Fibroblast of skin of back (primary cell): ENCODE measurements around the gene ACADS.
A peak's percentile ranks its signal among the peaks of the same experiment; 100 is the strongest.

Experiments used
- DNase-seq: peaks from one replicate; pipeline ENCODE4 v3.0.0-alpha.2; 2013

Gene ACADS

DNA sequence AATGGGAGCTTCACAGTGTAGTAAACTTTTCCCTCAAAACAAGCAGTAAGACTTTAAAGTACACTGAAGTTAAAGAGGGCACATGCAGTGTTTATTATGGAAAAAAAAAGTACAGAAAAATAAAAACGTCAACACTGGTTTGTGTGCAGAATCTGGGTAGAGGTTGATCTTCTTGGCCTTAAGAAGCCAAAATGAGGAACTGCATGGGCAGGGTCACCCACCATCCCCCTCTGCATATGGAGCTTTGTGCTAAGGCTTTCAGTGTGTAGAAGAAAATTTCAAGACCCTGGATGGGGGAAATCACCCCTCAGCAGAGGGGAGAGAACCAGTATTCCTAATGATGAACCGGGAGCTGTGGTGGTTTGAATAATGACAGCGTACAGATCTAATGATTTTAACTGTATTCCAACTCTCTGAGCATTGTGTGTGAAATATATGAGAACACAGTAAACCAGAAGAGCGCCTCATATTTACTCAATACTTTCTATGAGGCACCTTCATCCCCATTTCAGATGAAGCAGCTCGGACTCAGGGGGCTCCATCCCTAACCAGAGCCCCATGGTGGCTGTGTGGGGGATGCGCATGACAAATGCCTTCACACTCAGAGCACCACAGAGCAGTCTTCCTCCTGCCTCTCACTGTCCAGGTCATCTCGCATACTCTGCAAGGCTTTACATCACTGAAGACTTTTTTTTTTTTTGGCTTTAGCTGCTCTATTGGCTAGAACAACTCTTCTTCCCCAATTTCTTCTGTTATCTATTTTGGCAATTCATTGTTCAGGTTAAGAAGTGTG lies 33.4 kb downstream of the ACADS start:
- no peak for DNase-seq

DNA sequence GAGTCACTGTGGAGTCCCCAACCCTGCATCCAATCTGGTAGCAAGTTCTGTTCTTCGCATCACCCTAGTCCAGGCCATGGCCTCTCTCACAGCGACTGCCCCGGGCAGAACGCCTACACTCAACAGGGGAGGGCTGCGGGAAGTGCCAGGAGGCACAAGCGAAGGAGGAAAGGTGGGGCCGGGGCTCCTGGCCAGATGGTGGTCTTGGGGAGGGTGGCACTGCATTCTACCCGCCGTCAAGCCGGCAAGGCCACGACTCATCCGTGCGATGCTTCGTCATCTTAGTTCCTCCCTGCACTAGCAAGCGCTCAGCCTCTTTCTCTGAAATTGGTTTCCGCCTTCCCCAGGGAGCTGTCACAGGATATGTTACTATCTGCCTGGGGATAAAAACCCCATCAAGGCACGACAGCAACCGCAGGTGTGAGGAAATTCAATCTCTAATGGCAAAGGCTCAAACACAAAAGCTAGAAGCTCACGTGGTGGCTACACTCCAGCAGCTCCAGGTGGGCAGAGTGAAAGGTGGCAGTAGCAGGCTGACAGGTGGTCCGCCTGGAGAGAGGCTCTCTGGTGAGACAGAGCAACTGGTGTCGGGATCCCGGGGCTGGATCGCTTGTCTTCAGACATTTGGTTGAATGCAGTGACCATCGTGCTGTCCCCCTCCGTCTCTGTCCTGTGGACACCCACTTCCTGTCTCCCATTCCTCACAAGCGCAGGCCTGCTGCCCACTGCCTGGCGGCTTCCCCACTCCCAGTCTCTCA lies 34.1 kb downstream of the ACADS start:
- DNase-seq, result no peak

DNA sequence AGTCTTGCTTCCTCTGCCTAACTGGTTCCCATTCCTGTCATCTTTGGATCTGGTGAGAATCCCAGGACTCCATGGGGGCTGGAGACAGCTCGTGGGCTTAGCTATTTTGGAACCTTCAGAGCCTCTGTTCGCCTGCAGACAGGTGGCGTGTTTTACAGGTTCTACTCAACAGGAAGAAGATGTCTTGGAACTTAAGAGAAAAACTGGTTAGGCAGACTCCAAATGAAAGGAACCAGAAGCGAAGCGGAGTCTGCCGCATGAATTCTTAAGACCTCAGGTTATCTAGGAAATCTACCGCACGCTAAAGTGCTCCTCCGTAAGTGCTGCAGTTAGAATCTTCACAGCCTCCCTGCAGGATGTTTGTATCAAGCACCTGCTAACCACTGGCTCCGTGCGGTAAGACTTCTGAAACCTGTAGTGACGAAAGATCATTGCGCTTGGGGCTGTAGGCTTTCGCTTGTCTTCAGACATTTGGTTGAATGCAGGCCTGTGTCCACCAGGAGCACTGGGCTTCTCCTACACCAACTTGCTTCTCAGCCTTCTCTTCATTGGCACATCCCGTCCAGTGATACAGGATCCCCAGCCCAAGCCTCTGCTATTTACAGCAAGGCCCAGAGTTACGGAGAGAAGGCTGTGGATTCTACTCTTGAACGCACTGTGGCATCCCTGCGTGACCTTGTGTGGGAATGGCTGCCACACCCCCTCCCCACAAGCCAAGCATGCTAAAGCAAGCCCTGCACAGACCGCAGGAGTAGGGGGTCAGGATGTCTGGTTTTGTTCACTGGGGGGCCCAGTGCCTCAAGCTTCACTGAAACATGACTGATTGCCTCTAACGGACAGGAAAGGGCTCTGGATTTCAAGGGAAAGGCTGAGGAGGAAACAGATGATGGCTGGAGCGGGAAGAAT lies 35.0 kb downstream of the ACADS start:
- no peak for DNase-seq

DNA sequence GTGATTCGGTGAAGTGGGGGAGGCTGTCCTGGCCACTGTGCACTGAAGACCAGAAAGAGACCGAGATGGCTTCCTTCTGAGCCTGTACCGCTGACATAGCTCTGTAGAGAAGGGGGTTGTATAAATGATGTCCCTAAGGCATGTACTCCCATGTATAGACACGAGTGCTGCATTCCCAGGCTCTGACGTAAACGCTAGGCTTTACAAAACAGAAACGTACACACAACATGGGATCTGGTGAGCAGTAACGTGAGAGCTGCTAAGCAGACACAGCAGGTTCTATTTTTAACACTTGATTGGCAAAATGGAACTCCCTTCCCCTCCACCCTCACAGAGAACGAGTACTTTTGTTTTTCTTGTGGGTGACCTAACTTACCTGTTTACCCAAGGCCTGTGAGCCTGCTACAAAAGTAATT lies 35.9 kb downstream of the ACADS start:
- peak; percentile 95 for DNase-seq

DNA sequence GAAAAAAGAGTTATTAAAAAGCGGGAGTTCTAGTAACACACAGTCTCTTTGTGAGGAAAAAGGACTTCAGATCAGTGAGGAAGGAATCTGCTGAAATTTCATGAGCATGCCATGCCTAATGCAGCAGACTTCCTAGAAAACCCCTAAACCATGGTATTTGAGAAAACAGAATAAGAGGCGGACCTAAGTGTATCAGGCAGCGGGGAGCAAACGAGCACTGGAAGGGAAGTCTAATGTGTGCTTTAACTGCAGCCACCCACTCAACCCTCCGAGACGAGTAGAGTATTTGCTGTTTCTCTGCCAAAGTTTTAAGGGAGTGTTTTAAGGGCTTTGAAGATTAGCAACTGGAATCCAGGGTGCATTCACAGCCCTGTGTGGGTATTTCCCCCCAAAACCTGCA lies 36.5 kb downstream of the ACADS start:
- peak; percentile 12 for DNase-seq

DNA sequence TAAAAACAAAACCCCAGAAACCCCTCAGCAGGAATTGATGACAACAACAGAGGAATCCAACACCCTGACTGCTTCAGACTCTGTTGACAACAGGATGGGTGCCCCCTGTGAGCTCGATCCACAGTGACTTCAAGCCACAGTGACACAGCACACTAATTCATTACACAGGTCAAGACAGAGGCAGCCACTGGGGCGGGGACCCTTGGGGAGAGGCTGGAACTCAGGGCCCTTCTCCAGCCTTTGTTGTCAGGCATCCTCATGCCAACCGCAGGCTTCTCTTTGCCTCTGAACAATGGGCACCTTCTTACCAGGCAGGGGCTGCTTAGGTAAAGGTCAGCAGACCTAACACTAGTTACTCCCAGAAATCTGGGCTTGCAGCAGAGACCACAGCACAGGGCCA lies 37.6 kb downstream of the ACADS start:
- DNase-seq, result no peak

DNA sequence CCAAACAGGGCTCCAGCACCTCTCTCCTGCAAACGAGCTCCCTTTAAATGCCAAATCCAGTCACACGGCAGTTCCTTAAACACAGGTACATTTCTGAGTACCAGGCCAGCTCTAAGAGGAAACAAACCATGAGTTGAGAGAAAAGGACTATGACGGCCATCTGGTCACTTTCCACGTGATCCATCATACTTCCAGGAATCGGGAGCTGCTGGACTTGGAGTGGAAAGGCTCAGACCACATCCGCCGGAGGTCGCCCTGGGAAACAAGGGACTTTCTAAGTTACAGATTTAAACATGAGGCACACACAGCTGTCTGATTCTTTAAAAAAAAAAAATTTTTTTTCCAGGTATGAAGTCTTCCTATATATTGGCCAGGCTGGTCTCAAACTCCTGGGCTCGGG lies 39.2 kb downstream of the ACADS start:
- DNase-seq, result no peak

DNA sequence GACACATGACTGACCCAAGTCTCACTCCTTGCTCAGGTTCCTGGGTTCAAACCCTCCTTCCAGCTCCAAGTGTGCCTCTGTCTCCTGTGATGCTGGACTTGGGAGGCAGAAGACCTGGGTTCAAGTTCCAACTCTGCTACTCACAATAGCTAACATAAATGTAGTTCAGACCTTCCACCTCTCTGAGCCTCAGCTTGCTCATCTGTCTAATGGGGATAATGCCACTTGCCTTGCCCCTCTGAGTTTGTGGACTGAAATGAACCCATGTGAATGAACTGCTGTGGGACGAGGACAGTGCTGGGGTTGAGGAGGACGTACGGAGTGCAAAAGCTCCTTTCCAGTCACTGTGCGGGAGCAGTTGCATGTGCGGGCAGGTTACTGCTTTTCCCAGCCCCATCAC lies 40.9 kb downstream of the ACADS start:
- no peak for DNase-seq

DNA sequence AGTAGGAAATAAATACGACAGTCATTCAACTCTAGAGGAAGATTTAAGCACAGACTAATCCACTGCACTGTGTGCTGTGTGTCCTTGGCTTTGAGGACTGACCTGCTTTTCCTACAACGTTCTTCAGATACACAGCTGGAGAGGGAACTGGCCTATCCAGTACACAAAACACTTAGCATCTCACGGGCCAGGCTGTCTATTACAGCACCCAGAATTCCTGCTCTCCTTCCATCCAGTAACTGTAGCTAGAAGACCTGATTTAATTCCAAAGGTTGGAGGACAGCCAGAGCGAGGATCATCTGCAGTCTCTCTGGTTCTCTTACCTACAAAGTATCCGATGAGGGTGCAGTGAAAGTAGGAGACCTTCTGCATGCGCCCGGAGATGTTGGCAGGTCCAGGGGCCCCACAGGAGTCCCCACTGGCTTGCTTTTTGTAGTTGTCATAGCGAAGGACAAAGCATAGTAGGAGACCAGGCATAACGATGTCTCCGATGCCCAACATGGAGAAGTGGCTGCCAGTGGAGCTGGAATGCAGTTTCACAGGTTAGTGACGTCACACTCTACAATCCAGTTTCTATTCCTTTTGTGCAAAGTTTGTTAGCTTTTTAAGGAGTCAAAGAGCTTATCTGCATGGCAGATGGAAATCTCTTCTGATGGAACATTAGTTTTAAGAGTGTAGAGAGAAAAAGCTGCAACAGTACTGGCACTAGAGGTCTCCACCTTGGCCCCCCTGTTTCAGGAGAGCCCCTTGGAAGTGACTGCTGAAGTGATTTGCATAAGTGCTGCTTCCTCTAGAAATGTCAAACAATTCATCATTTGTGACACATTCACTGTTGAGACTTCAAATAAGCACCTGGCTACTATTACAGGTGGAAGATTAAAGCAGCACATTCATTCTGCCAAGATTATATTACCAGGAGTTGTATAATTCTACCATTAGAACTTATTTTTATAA lies 41.7 kb downstream of the ACADS start:
- no peak for DNase-seq

DNA sequence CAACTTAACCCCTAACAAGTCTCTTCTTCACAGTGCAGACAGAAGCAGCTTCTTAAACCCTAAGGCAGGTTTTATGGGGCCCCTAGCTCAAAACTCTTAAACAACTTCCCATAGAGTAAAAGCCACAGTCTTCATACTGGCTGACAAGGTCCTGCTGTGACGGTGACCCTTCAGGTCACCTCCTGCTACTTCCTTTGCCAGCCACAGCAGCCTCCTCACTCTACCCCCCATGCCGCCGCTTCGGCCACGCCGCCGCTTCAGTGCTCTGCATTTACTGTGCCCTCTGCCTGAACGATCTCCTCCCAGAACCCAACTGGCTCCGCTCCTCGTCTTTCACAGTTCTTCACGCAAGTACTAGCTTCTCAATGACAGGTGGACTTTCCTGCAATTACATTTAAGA lies 45.5 kb downstream of the ACADS start:
- DNase-seq, result no peak

DNA sequence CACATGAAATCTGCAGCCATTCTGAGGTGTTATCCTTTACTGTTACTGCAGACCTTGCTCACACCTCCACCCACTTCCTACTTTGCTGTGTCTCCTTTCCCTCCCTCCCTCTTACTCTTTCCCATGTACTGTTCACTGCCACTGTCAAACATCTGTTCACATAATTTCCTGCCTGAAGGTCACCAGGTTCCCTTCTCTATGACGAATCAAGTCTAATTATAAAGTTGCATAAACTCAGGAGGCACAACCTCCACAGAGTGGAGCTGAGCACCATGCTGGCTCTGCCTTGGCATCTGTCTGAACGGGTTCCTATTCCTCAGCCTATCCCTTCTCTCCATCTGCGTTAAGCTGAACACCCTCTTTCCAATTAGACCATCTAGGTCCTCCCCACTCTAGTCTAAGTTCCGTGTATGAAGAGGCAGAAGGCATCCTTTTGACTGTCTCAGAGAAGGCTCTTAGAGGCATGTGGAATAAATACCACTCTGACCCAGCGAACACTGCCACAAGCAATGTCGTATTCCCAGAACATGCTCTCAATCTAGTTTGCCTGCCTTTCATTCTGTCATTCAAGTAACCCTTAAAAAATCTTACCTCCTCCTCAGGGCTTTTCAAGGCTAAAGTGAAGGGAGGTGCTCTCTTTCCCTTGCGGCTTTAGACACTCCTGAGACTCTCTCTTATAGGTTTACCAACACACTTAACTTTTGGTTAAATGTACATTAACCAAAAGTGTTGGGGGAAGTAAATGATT lies 48.7 kb downstream of the ACADS start:
- DNase-seq, result no peak

DNA sequence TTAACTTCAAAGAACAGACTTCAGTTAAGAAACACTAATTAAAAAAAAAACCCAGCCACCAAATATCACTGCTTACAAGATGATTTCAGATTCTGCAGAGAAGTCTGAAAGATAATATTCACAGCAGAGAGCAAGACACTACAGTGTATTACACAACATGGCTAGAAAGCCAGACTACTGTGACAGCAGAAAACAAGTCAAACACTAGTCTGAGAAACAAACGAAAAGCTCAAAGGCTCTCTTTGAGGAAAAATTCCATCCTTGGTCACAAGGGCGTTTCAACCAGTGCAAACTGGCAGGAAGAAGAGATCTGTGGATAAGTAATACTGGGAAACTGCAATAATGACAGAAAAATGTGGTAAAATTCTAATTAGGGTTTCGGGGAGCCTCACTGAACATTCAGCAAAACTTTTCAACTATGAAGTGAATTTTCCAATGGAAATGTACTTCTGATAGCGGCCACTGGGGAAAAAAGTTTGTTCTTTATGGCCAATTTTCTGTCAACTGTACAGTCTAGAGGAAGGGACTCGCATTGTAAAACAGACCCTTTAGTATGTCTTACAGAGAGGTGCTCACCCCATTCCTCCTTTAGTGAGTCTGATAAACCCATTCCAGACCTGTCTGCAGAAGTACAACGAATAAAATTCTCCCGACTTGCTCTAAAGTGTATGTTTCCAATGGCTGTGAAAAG lies 50.4 kb downstream of the ACADS start:
- DNase-seq, result no peak

DNA sequence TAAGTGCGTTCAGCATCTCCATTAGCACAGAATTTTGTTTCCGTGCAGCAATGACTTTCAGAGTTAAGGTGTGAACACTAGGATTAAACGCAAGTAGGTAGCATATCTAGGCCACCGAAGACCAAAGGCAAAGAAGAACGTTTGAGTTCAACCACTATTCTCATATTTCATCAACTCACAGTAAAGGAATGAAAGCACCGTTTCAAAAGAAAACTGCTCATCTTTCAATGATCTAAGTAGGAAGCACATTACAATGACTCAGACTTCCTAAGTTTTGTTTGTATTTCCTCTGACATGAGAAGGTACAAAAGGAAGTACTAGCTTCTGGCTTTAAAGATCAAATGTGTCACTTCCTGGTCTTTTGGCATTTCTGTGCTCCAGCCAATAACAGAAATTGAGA lies 57.6 kb downstream of the ACADS start:
- DNase-seq, result peak; percentile 49

DNA sequence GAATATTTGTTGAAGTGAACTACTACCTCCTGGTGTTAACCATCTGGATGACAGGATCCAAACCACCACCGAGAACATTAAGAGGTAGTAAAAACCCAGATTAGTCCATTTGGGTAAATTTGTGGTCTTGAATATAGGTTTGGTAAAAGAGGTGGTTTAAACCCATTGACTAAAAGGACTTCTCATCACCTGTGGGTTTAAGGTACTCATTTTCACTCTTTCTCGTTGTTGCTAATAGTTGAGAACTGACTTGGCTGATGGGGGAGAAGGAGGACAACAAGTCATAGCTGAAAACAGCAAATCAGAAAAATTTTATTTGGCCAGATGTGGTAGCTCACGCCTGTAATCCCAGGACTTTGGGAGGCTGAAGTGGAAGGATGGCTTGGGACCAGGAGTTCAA lies 59.2 kb downstream of the ACADS start:
- DNase-seq, result no peak

DNA sequence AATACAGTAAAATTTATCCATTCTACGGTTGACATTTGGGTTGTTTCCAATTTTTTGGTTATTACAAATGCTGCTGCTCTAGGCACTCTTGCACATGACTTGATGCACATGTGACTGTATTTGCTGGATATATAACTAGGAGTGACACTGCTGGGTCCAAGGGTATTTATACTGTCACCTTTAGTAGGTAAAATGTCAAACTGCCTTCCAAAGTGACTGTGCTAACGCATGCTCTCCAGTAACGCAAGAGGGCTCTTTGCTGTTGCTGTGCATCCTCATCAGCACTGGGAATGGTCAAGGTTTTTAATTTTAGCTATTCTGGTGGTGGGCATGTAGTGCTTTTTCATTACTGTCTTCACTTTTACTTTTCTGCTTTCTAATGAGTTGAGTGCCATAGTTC lies 62.3 kb downstream of the ACADS start:
- no peak for DNase-seq
